ENCODE data around the gene VCL. TPM values are rescaled to one million over a fixed set of nuclear protein-coding genes. Genes with fewer than 3 reads are reported as not detected.

The VCL gene
- total RNA-seq, 1 experiment from 2014 or later: 495 TPM

DNA sequence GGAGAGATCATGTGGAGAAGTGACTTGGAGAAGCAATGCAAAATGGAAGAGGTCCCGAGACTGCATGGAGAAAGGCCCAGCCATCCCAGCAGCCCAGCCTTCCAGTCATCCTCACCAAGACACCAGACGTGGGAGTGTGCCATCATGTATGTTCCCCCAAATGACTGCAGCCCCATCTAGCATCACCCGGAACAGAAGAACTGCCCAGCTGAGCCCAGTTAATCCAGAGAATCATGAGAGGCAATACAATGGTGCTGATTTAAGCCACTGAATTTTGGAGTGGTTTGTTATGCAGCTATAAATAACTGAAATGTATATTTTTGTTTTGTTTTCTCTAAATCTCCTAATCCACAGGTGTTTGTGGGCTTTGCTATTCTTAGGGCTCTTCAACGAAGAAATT is 22.5 kb upstream of the VCL start:
- no peaks in the 10 kb centered on the region for H3K27me3 ChIP-seq (ENCODE audit: control insufficient read depth, insufficient read depth, low read length)
- in situ Hi-C loops (cut with HindIII; ENCODE audit: low pct_unique_long_range_greater_than_20kb, low sequenced_read_pairs): no loop called here
- no peak for DNase-seq (ENCODE audit: low read depth, low spot score)
- no peak overlapping the region for H3K4me3 ChIP-seq (ENCODE audit: low read depth in 2 of 2, low read length in 2 of 2)
- no TSS peak for BruUV-seq (replicated peaks)
- CTCF ChIA-PET: no interaction called here
- H3K36me3 ChIP-seq (ENCODE audit: control insufficient read depth, insufficient read depth, low read length): no peaks in the 10 kb centered on the region
- POLR2A ChIA-PET: interaction anchor here (0.7 kb wide), 1 partner anchor 169 kb away, joined by 7 read pairs; no protein-coding TSS in a partner anchor
- intact Hi-C loops (cut with micrococcal nuclease; ENCODE audit: unreplicated experiment): no loop called here
- TF ChIP-seq, protein P1, sequence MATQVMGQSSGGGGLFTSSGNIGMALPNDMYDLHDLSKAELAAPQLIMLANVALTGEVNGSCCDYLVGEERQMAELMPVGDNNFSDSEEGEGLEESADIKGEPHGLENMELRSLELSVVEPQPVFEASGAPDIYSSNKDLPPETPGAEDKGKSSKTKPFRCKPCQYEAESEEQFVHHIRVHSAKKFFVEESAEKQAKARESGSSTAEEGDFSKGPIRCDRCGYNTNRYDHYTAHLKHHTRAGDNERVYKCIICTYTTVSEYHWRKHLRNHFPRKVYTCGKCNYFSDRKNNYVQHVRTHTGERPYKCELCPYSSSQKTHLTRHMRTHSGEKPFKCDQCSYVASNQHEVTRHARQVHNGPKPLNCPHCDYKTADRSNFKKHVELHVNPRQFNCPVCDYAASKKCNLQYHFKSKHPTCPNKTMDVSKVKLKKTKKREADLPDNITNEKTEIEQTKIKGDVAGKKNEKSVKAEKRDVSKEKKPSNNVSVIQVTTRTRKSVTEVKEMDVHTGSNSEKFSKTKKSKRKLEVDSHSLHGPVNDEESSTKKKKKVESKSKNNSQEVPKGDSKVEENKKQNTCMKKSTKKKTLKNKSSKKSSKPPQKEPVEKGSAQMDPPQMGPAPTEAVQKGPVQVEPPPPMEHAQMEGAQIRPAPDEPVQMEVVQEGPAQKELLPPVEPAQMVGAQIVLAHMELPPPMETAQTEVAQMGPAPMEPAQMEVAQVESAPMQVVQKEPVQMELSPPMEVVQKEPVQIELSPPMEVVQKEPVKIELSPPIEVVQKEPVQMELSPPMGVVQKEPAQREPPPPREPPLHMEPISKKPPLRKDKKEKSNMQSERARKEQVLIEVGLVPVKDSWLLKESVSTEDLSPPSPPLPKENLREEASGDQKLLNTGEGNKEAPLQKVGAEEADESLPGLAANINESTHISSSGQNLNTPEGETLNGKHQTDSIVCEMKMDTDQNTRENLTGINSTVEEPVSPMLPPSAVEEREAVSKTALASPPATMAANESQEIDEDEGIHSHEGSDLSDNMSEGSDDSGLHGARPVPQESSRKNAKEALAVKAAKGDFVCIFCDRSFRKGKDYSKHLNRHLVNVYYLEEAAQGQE (IDR thresholded peaks at IDR 0.05; ENCODE audit: insufficient read depth in 1 of 2, low read depth in 2 of 2, low read length in 1 of 2): no peak
- no peak for TF ChIP-seq POLR2AphosphoS5 (IDR thresholded peaks at IDR 0.05; ENCODE audit: low read depth, low read length)
- no peak for TF ChIP-seq SIN3A (IDR thresholded peaks at IDR 0.05; ENCODE audit: borderline replicate concordance, insufficient read depth, low read depth, low read length)
- no peak for TF ChIP-seq CTCF (IDR thresholded peaks at IDR 0.05)
- peaks cover 16% of the 10 kb centered on the region; the same call in 1 of the 2 replicates for H3K4me1 ChIP-seq (ENCODE audit: control insufficient read depth, insufficient read depth, low read length)
- H3K27ac ChIP-seq (ENCODE audit: low read length): no peak overlapping the region
- peaks cover 12% of the 10 kb centered on the region; the same call in 1 of the 2 replicates for H3K9me3 ChIP-seq (ENCODE audit: control insufficient read depth, insufficient read depth, low read depth, low read length)
- no peak for ATAC-seq

GRCh38 chr10:73979141-73979808 is 18.6 kb upstream of the VCL start:
- POLR2A ChIA-PET: interaction anchor here (0.7 kb wide), 1 partner anchor 10 kb away, joined by 8 read pairs; no protein-coding TSS in a partner anchor
- peaks cover 12% of the 10 kb centered on the region; the same call in 1 of the 2 replicates for H3K9me3 ChIP-seq (ENCODE audit: control insufficient read depth, insufficient read depth, low read depth, low read length)
- H3K27ac ChIP-seq (ENCODE audit: low read length): peak overlapping the region; percentile 52
- BruUV-seq (replicated peaks): no TSS peak
- no peaks in the 10 kb centered on the region for H3K27me3 ChIP-seq (ENCODE audit: control insufficient read depth, insufficient read depth, low read length)
- H3K4me3 ChIP-seq (ENCODE audit: low read depth in 2 of 2, low read length in 2 of 2): no peak overlapping the region
- CTCF ChIA-PET: interaction anchor here (0.5 kb wide), 1 partner anchor 36 kb away, joined by 4 read pairs; no protein-coding TSS in a partner anchor
- in situ Hi-C loops (cut with HindIII; ENCODE audit: low pct_unique_long_range_greater_than_20kb, low sequenced_read_pairs): no loop called here
- DNase-seq (ENCODE audit: low read depth, low spot score): no peak
- TF ChIP-seq TCF7L2 (IDR thresholded peaks at IDR 0.05; ENCODE audit: low read depth, low read length) (no peak), CTCF (IDR thresholded peaks at IDR 0.05) (no peak), SIN3A (IDR thresholded peaks at IDR 0.05; ENCODE audit: borderline replicate concordance, insufficient read depth, low read depth, low read length) (no peak), POLR2AphosphoS5 (IDR thresholded peaks at IDR 0.05; ENCODE audit: low read depth, low read length) (no peak)
- TF ChIP-seq, protein P1 (IDR thresholded peaks at IDR 0.05; ENCODE audit: insufficient read depth in 1 of 2, low read depth in 2 of 2, low read length in 1 of 2): no peak
- intact Hi-C loops (cut with micrococcal nuclease; ENCODE audit: unreplicated experiment): no loop called here
- no peaks in the 10 kb centered on the region for H3K36me3 ChIP-seq (ENCODE audit: control insufficient read depth, insufficient read depth, low read length)
- H3K4me1 ChIP-seq (ENCODE audit: control insufficient read depth, insufficient read depth, low read length): peaks cover 18% of the 10 kb centered on the region; the same call in 1 of the 2 replicates
- 0 out of 2 replicates have a peak, but pooled peaks have one; percentile 9 for ATAC-seq

Measured in Panc1 (cell line).